GM11168 (cell line): ENCODE measurements around the gene YARS1.

Source experiments
- in situ Hi-C: fragments of 300-500 bp; cut with MboI; formaldehyde crosslinking; loops from one replicate; pipeline ENCODE4 v1.12.0; 2022; ENCODE audit warnings: low sequenced_read_pairs; ENCODE audit not compliant: unreplicated experiment

Gene YARS1

GRCh38 chr1:32782086-32782485 is 35.1 kb downstream of the YARS1 start:
- in situ Hi-C loops = no loop called here

DNA sequence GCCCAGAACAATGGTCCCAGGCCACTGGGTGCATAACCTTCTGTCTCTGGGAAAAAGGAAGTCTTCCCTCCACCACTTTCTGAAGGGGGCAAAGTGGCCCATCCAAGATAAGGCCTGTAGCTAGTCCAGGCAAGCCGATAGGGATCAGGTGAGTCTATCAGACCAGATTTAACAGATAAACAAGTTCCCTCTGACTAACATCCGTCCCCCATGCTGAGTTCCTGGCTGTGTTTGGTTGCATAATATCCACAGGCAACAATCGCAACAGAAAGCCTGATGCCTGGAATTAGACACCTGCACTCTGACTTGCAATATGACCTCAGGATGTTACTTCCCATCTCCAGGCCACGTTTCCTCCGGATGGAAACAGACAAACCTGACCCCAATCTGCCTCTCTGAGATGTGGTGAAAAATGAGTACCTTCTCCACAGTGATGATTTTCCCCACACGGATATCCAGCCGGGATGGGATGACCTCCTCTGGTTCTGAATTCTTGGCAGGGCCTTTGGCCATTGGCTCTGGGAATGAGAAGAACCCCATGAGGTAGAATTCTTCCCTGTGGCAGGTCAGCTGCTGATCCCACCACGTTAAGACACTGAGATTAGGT is 36.4 kb downstream of the YARS1 start:
- in situ Hi-C loops = no loop called here

- in situ Hi-C loops = no loop called here
Measured at GRCh38 chr1:32780005-32780404, 37.2 kb downstream of the YARS1 start.

DNA sequence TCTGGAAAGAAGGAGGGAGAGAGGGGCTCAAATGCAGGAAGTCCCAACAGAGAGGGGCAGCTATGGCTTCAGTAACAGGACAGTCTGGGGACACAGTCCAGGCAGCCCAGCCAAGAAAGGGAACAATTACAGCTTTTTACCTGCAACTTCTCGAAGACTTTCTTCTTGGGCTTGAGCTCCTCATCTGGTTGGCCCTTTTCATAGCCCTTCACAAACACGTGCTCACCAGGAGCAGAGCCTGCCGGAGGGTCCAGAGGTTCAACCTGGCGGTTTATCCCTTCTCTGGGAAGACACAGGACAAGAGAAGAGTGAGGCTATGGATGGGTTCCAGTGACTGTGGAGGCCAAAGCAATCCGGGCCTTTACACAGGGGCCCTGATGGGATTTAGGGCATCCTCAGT is 37.9 kb downstream of the YARS1 start:
- in situ Hi-C loops = no loop called here

DNA sequence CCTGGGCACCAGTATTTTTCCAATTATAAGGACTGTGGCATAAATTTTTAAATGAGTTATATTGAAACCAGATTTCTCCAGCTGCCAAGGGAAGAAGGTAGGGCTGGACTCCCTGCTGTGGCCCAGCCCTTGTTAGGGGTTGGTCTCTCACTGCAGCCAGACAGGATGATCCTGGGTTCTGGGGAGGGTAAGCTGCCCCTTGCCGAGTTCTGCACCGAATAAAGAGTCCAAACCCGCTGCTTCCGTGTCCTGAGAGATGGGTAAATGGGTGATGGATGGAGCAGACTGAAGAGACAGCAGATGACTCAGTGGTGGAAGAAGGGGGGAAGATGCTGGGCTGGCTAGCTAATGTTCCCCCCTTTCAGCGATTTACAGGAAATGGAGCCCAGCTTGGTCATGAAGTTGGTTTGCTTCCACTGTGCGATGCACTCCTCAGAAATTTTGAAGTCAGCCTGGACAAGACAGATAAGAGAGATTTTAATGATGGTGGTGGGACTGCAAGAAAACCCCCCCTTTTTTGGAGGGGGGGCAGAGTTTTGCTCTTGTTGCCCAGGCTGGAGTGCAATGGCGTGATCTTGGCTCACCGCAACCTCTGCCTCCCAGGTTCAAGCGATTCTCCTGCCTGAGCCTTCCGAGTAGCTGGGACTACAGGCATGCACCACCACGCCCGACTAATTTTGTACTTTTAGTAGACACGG is 41.4 kb downstream of the YARS1 start:
- in situ Hi-C loops = no loop called here

DNA sequence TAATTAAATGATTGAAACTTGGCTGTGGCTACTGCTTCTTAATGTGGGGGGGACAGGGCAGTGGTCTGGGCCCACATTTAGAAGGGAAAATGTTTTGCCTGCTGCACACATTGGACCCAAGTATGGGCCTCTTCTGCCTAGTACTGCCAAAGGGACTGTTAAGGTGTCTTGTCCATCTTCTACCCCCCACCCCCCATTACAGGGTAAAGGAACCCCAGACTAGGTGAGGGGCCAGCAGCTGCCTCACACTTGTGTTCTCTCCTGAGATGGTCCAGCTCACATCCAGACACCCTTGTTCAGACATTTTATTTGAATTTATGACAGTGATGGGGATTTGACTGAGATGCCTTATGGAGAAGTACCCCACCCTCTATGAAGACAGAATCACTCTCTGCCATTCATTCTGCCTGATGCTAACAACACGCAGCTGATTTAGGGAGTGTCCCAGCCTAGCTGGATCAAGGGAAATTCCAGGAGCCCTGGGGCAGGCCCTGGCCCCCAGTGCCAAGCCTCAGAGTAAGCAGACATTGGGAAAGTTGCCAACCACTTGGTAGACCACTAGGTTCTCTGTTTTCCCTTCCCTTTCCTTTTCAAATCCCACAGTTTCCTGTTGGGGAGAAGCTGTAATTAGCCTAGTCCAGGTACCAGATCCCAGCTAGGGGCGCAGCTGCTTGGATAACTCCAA is 42.1 kb downstream of the YARS1 start:
- in situ Hi-C loops = loop anchor here (25.0 kb wide), 1 partner anchor 263 kb away; no protein-coding TSS in a partner anchor

DNA sequence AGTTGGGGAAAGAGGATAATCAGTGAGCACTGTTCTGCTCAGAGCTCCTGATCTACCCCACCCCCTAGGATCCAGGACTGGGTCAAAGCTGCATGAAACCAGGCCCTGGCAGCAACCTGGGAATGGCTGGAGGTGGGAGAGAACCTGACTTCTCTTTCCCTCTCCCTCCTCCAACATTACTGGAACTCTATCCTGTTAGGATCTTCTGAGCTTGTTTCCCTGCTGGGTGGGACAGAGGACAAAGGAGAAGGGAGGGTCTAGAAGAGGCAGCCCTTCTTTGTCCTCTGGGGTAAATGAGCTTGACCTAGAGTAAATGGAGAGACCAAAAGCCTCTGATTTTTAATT is 42.7 kb downstream of the YARS1 start:
- in situ Hi-C loops = loop anchor here (25.0 kb wide), 1 partner anchor 262 kb away; no protein-coding TSS in a partner anchor

- in situ Hi-C loops = loop anchor here (25.0 kb wide), 1 partner anchor 262 kb away; no protein-coding TSS in a partner anchor
Measured at GRCh38 chr1:32773764-32774463, 43.2 kb downstream of the YARS1 start.

DNA sequence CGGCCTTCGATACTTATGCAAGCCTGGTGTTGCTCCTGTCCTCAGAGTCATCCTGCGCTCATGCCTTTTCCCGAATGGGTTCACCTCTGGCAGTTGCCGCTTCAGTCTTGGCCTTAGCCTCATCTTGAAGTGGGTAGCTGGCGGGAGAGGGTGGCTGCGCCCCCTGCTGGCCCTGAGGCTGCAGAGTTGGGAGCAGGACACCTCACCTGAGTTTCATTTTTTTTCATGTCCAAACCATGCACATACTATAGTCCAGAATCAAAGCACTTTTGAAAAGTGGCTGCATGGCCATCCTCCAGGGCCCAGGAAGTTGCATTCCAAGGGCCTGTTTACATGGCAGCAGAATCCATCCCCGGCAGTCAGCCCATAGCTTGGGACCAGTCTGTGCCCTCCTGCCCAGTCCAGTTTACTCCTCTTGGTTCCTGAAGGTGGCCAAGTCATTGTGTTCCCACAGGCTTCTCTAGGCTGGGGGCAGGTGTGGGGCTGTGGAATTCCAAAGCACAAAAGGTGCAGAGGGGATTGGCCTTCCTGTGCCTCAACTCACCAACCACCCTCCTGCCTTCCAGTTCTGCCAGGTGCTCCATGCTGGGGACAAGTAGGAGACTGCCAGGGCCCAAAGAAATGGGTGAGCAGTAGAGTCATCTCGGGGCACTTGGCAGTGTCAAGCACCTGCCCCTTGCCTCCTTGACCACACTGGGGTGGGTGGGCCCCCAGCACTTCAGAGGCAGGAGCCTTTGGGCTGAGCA is 44.0 kb downstream of the YARS1 start:
- in situ Hi-C loops = loop anchor here (25.0 kb wide), 1 partner anchor 261 kb away; no protein-coding TSS in a partner anchor

- in situ Hi-C loops = loop anchor here (25.0 kb wide), 1 partner anchor 260 kb away; no protein-coding TSS in a partner anchor
Measured at GRCh38 chr1:32772281-32773017, 44.7 kb downstream of the YARS1 start.

- in situ Hi-C loops = loop anchor here (25.0 kb wide), 1 partner anchor 259 kb away; no protein-coding TSS in a partner anchor
Measured at GRCh38 chr1:32771561-32772280, 45.4 kb downstream of the YARS1 start.

GRCh38 chr1:32770741-32771548 is 46.2 kb downstream of the YARS1 start:
- in situ Hi-C loops = loop anchor here (25.0 kb wide), 1 partner anchor 259 kb away; no protein-coding TSS in a partner anchor

GRCh38 chr1:32770221-32770731 is 46.9 kb downstream of the YARS1 start:
- in situ Hi-C loops = loop anchor here (25.0 kb wide), 1 partner anchor 258 kb away; no protein-coding TSS in a partner anchor

DNA sequence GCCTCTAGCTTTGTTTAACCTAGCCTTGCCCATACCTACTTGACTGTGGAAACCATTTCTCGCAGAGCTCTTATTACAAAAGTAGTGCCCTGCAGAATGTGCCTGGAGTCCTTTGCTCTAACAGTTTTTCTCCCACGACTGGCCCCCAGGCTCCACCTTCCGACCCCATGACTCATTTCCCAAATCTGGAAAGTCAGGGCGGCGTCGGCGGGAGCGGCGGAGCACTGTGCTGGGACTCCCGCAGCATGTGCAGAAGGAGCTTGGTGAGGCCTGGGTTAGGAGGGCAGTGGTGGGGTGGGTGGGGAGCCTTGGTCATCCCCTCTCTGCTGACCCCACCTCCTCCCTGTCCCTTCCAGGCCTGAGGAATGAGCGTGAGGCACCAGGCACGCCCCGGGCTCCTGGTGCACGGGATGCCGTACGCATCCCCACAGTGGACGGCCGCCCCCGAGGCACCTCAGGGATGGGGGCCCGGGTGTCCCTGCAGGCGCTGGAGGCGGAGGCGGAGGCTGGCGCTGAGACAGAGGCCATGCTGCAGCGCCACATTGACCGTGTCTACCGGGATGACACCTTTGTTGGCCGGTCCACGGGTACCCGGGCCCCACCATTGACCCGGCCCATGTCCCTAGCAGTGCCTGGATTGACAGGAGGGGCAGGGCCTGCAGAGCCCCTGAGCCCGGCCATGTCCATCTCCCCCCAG is 47.5 kb downstream of the YARS1 start:
- in situ Hi-C loops = loop anchor here (25.0 kb wide), 1 partner anchor 257 kb away; no protein-coding TSS in a partner anchor

- in situ Hi-C loops = loop anchor here (25.0 kb wide), 1 partner anchor 256 kb away; no protein-coding TSS in a partner anchor
Measured at GRCh38 chr1:32768110-32768850, 48.9 kb downstream of the YARS1 start.

- in situ Hi-C loops = loop anchor here (25.0 kb wide), 1 partner anchor 255 kb away; no protein-coding TSS in a partner anchor
Measured at GRCh38 chr1:32767641-32768040, 49.5 kb downstream of the YARS1 start.
